ENCODE data around the gene PREX1. TPM values are rescaled to one million over a fixed set of nuclear protein-coding genes. Genes with fewer than 3 reads are reported as not detected.

PREX1 gene
- total RNA-seq, 1 experiment from 2014 or later, result not detected

GRCh38 chr20:48773837-48774418, 53.9 kb downstream of the PREX1 start:
- BruUV-seq (replicated peaks), result no TSS peak
- intact Hi-C loops (cut with micrococcal nuclease), result no loop called here
- Mint-ChIP-seq H3K27ac (ENCODE audit: low read depth, unreplicated experiment) (no peak overlapping the region), H3K9me3 (ENCODE audit: unreplicated experiment) (peaks cover 5% of the 10 kb centered on the region), H3K36me3 (ENCODE audit: insufficient read depth, unreplicated experiment) (no peaks in the 10 kb centered on the region), H3K27me3 (ENCODE audit: insufficient read depth, unreplicated experiment) (peaks cover 55% of the 10 kb centered on the region), H3K4me3 (ENCODE audit: unreplicated experiment) (no peak overlapping the region), H3K4me1 (ENCODE audit: insufficient read depth, unreplicated experiment) (no peaks in the 10 kb centered on the region)
- POLR2A ChIA-PET, result interaction anchor here (2.0 kb wide), 1 partner anchor 8 kb away, joined by 5 read pairs; no protein-coding TSS in a partner anchor
- CTCF ChIA-PET, result interaction anchor here (0.6 to 1.0 kb wide), 4 partner anchors 11 to 1111 kb away, joined by 3 to 4 read pairs (median 3); no protein-coding TSS in a partner anchor
- DNase-seq (ENCODE audit: unreplicated experiment), result no peak
- TF ChIP-seq, protein P1, sequence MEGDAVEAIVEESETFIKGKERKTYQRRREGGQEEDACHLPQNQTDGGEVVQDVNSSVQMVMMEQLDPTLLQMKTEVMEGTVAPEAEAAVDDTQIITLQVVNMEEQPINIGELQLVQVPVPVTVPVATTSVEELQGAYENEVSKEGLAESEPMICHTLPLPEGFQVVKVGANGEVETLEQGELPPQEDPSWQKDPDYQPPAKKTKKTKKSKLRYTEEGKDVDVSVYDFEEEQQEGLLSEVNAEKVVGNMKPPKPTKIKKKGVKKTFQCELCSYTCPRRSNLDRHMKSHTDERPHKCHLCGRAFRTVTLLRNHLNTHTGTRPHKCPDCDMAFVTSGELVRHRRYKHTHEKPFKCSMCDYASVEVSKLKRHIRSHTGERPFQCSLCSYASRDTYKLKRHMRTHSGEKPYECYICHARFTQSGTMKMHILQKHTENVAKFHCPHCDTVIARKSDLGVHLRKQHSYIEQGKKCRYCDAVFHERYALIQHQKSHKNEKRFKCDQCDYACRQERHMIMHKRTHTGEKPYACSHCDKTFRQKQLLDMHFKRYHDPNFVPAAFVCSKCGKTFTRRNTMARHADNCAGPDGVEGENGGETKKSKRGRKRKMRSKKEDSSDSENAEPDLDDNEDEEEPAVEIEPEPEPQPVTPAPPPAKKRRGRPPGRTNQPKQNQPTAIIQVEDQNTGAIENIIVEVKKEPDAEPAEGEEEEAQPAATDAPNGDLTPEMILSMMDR (IDR thresholded peaks at IDR 0.05; ENCODE audit: unreplicated experiment), result no peak

GRCh38 chr20:48772183-48772976, 55.4 kb downstream of the PREX1 start:
- H3K27me3 Mint-ChIP-seq (ENCODE audit: insufficient read depth, unreplicated experiment), result peaks cover 64% of the 10 kb centered on the region
- TF ChIP-seq, protein P1 (IDR thresholded peaks at IDR 0.05; ENCODE audit: unreplicated experiment), result no peak
- H3K4me1 Mint-ChIP-seq (ENCODE audit: insufficient read depth, unreplicated experiment), result no peaks in the 10 kb centered on the region
- ChIA-PET POLR2A (no interaction called here), CTCF (interaction anchor here (0.6 to 1.1 kb wide), 3 partner anchors 9 to 31 kb away, joined by 4 to 5 read pairs (median 5); no protein-coding TSS in a partner anchor)
- no TSS peak for BruUV-seq (replicated peaks)
- H3K36me3 Mint-ChIP-seq (ENCODE audit: insufficient read depth, unreplicated experiment), result no peaks in the 10 kb centered on the region
- no peak for DNase-seq (ENCODE audit: unreplicated experiment)
- H3K27ac Mint-ChIP-seq (ENCODE audit: low read depth, unreplicated experiment), result no peak overlapping the region
- H3K4me3 Mint-ChIP-seq (ENCODE audit: unreplicated experiment), result no peak overlapping the region
- H3K9me3 Mint-ChIP-seq (ENCODE audit: unreplicated experiment), result no peaks in the 10 kb centered on the region
- intact Hi-C loops (cut with micrococcal nuclease), result no loop called here

GRCh38 chr20:48771542-48771941, 56.3 kb downstream of the PREX1 start:
- DNase-seq (ENCODE audit: unreplicated experiment), result no peak
- Mint-ChIP-seq H3K36me3 (ENCODE audit: insufficient read depth, unreplicated experiment) (no peaks in the 10 kb centered on the region), H3K27me3 (ENCODE audit: insufficient read depth, unreplicated experiment) (peaks cover 64% of the 10 kb centered on the region), H3K27ac (ENCODE audit: low read depth, unreplicated experiment) (no peak overlapping the region), H3K4me1 (ENCODE audit: insufficient read depth, unreplicated experiment) (peaks cover under 1% of the 10 kb centered on the region), H3K9me3 (ENCODE audit: unreplicated experiment) (no peaks in the 10 kb centered on the region), H3K4me3 (ENCODE audit: unreplicated experiment) (no peak overlapping the region)
- intact Hi-C loops (cut with micrococcal nuclease), result no loop called here
- ChIA-PET CTCF (interaction anchor here (0.6 to 1.1 kb wide), 2 partner anchors 8 to 31 kb away, joined by 4 to 5 read pairs; no protein-coding TSS in a partner anchor), POLR2A (no interaction called here)
- TF ChIP-seq, protein P1 (IDR thresholded peaks at IDR 0.05; ENCODE audit: unreplicated experiment), result no peak
- BruUV-seq (replicated peaks), result no TSS peak

GRCh38 chr20:48770700-48771442, 56.9 kb downstream of the PREX1 start:
- peaks cover 64% of the 10 kb centered on the region for H3K27me3 Mint-ChIP-seq (ENCODE audit: insufficient read depth, unreplicated experiment)
- ChIA-PET POLR2A (no interaction called here), CTCF (no interaction called here)
- H3K4me1 Mint-ChIP-seq (ENCODE audit: insufficient read depth, unreplicated experiment), result peaks cover 5% of the 10 kb centered on the region
- DNase-seq (ENCODE audit: unreplicated experiment), result no peak
- no peaks in the 10 kb centered on the region for H3K9me3 Mint-ChIP-seq (ENCODE audit: unreplicated experiment)
- H3K36me3 Mint-ChIP-seq (ENCODE audit: insufficient read depth, unreplicated experiment), result no peaks in the 10 kb centered on the region
- H3K4me3 Mint-ChIP-seq (ENCODE audit: unreplicated experiment), result no peak overlapping the region
- no peak overlapping the region for H3K27ac Mint-ChIP-seq (ENCODE audit: low read depth, unreplicated experiment)
- TF ChIP-seq, protein P1 (IDR thresholded peaks at IDR 0.05; ENCODE audit: unreplicated experiment), result no peak
- intact Hi-C loops (cut with micrococcal nuclease), result no loop called here
- no TSS peak for BruUV-seq (replicated peaks)
